Psoas muscle (tissue), 8 donors: ENCODE measurements around the gene EMILIN2. TPM values are rescaled to one million over a fixed set of nuclear protein-coding genes. Genes with fewer than 3 reads are reported as not detected.

Experiments used
- ATAC-seq, 4 donors: fragments of 200-7000 bp; cut with Tn5 transposase; one replicate each; pipeline ENCODE4 v1.9.1; 2020; ENCODE audit warnings: moderate library complexity in 3 of 4, mild to moderate bottlenecking in 2 of 4
- DNase-seq, 2 donors: peaks; one replicate each; pipeline ENCODE4 v3.0.0-alpha.2; 2020
- H3K27ac ChIP-seq: fragments of 200-600 bp; one replicate; pipeline ENCODE4 v1.8.0; 2022
- H3K27me3 ChIP-seq, 3 donors: fragments of 200-600 bp in 1 of 3; one replicate each; pipeline versions ENCODE4 v1.6.1 to v1.8.0; 2013 to 2022; ENCODE audit warnings: low read length in 2 of 3, mild to moderate bottlenecking in 2 of 3, moderate library complexity in 1 of 3; ENCODE audit not compliant: insufficient read depth in 3 of 3
- H3K36me3 ChIP-seq, 2 donors: fragments of 200-600 bp in 1 of 2; one replicate each; pipeline versions ENCODE4 v1.6.1 to v1.8.0; 2013 to 2022; ENCODE audit warnings: low read depth in 1 of 2, mild to moderate bottlenecking in 1 of 2, moderate library complexity in 1 of 2; ENCODE audit not compliant: insufficient read depth in 1 of 2
- H3K4me1 ChIP-seq: fragments of 200-600 bp; one replicate; pipeline ENCODE4 v1.8.0; 2022
- H3K4me3 ChIP-seq: fragments of 200-600 bp; one replicate; pipeline ENCODE4 v1.8.0; 2022; ENCODE audit warnings: mild to moderate bottlenecking
- H3K9me3 ChIP-seq: fragments of 200-600 bp; one replicate; pipeline ENCODE4 v1.8.0; 2022
- WGBS, 3 donors: extraction: QIAGEN DNeasy Blood & Tissue Kit; methylation state at CpG; one replicate each; pipeline versions ENCODE4 v1.1.6 to v1.1.7; 2013; 5-methylcytosine and 5-hydroxymethylcytosine counted together
- intact Hi-C, 2 donors: fragments of 100-400 bp; cut with DNase I; formaldehyde crosslinking; loops; one replicate each; pipeline versions ENCODE4 v1.11.0 to v1.14.2; 2022
- polyA plus RNA-seq, 3 donors: library from polyadenylated mRNA; stranded (reverse); fragments of 200-250 nt; gene quantifications; one replicate each; pipeline ENCODE4 v1.2.3, GENCODE V29; 2013
- total RNA-seq, 4 donors: library from RNA; stranded (reverse); fragmentation: NEBNext Ultra II Directional in 2 of 4; extraction: Animal tissue kit (Norgen Biotek cat#: 25700) in 2 of 4; gene quantifications; one replicate each; pipeline versions ENCODE4 v1.2.1 to v1.2.4, GENCODE V29; 2021 to 2023
- TF ChIP-seq, protein P1 (sequence below): fragments of 200-600 bp; IDR thresholded peaks from one replicate; pipeline ENCODE4 v1.8.0; 2022; ENCODE audit warnings: antibody characterized with exemption
- donor health status: healthy with polysubstance abuse.
- donor health status: DM: no; HTN: no; CAD: no; lungs with moderate emphysema.
- donor health status: Bipolar disorder and iron deficiency.
- donor health status: healthy.
- donor health status: DM: yes; HTN: yes; CAD: no.
- donor health status: DM: no; HTN: no; CAD: no.
- donor health status: DM: no; HTN: no; CAD: no.
- donor health status: DM: yes; HTN: yes; CAD: no.

The EMILIN2 gene
- total and polyA plus RNA-seq, 7 donors = 0.65 to 2.9 (median 2.2) TPM

DNA sequence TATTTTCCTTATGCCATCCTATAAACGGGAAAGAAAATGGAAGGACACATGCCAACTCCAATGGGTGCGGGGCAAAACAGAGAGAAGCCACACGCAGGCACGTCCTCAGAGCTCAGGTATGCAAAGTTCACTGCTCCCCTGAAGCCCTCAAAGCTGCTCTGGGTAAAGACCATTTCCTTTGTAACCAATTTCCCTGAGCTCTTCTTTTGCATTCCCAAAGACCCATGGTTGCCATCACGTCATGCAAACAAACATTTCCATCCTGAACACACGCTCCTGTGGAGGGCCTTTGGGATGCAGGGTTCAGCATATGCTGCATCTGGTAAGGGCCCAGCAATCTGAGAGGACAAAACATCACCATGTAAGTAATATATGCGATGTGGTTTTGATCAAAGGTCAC is 69.4 kb downstream of the EMILIN2 start:
- Histone ChIP-seq H3K27me3 (peaks cover 0 to 6% (median 0%) of the 10 kb centered on the region in 3 donors), H3K27ac (no peak overlapping the region), H3K4me1 (no peaks in the 10 kb centered on the region), H3K4me3 (no peak overlapping the region), H3K36me3 (peaks cover 0 to 33% of the 10 kb centered on the region in 2 donors), H3K9me3 (no peaks in the 10 kb centered on the region)
- intact Hi-C loops = no loop called here
- DNase-seq (no peak), ATAC-seq (no peak)
- TF ChIP-seq, protein P1, sequence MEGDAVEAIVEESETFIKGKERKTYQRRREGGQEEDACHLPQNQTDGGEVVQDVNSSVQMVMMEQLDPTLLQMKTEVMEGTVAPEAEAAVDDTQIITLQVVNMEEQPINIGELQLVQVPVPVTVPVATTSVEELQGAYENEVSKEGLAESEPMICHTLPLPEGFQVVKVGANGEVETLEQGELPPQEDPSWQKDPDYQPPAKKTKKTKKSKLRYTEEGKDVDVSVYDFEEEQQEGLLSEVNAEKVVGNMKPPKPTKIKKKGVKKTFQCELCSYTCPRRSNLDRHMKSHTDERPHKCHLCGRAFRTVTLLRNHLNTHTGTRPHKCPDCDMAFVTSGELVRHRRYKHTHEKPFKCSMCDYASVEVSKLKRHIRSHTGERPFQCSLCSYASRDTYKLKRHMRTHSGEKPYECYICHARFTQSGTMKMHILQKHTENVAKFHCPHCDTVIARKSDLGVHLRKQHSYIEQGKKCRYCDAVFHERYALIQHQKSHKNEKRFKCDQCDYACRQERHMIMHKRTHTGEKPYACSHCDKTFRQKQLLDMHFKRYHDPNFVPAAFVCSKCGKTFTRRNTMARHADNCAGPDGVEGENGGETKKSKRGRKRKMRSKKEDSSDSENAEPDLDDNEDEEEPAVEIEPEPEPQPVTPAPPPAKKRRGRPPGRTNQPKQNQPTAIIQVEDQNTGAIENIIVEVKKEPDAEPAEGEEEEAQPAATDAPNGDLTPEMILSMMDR = no peak
- WGBS, 3 donors = 92 to 96% (median 94%) methylated on average over 7 of the region's 7 CpGs

GRCh38 chr18:2917259-2918047 is 70.6 kb downstream of the EMILIN2 start:
- no peak overlapping the region for H3K27ac ChIP-seq
- no peak for DNase-seq
- no peak overlapping the region for H3K4me3 ChIP-seq
- WGBS, 3 donors = 60 to 68% (median 62%) methylated on average over 16 of the region's 16 CpGs
- no peaks in the 10 kb centered on the region for H3K27me3 ChIP-seq
- no peaks in the 10 kb centered on the region for H3K4me1 ChIP-seq
- TF ChIP-seq, protein P1 = no peak
- no peaks in the 10 kb centered on the region for H3K9me3 ChIP-seq
- intact Hi-C loops = no loop called here
- ATAC-seq = no peak
- H3K36me3 ChIP-seq = peaks cover 0 to 36% of the 10 kb centered on the region in 2 donors

DNA sequence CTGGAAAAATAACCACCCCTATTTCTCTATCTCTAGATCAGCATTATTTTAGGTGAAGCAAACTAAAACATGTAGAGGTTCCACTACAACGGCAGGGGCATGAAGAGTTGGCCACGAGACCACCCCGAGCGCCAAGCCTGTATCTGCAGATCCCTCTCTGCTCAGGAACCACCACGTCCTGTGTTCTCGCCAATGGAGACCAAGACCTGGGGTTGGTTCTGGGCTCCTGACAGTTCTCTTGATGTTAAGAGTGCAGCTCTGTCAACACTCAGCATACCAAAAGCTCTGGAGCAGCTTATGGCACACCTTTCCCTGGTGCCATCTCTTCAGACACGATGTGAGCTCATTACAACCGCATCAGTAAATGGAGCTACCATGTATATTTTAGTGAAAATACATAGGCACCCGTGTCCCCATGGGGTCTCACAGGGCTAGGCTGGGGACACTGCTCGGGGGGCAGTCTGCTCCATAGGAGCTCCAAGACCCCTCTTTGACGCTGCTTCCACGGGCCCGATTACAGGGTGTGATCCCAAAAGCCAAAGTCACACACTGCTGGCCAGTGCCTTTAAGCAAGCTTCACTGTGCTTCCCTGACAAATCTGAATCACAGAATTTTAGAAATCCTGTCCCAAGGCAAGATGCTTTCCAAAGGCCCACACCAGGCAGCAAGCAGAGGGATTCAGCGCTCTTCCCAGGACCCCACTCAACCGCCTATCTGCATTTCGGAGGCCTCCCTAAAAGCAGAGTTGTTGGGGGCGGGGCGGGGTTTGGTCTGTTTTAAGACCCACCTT is 72.2 kb downstream of the EMILIN2 start:
- TF ChIP-seq, protein P1 = no peak
- Histone ChIP-seq H3K4me3 (no peak overlapping the region), H3K9me3 (no peaks in the 10 kb centered on the region), H3K4me1 (no peaks in the 10 kb centered on the region), H3K36me3 (peaks cover 0 to 42% of the 10 kb centered on the region in 2 donors), H3K27me3 (no peaks in the 10 kb centered on the region), H3K27ac (no peak overlapping the region)
- intact Hi-C loops = no loop called here
- WGBS, 3 donors = 96 to 98% (median 96%) methylated on average over 18 of the region's 18 CpGs
- no peak for ATAC-seq
- no peak for DNase-seq

DNA sequence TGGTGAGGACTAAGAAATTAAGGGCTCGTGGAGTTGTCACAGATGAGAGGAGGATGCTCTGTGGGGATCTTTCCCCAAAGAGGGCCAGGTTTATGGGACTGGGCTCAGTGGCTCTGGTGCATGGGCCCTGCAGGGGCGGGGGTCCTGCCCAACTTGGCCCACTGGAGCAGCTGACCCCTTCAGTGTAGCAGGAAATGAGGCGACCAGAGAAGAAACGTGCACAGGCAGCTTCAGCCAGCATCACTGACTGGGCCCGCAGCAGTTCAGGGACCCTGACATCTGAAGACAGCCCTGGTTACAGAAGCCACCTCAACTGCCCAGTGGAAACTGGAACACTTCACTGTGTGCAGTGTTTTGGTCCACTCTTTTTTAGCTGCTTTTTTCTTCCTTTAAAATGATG is 72.8 kb downstream of the EMILIN2 start:
- H3K4me3 ChIP-seq = no peak overlapping the region
- peaks cover 0 to 42% of the 10 kb centered on the region in 2 donors for H3K36me3 ChIP-seq
- 87 to 95% (median 89%) methylated on average over 5 of the region's 5 CpGs for WGBS, 3 donors
- DNase-seq (no peak), ATAC-seq (no peak)
- TF ChIP-seq, protein P1 = no peak
- no peaks in the 10 kb centered on the region for H3K4me1 ChIP-seq
- intact Hi-C loops = no loop called here
- H3K27me3 ChIP-seq = no peaks in the 10 kb centered on the region
- no peak overlapping the region for H3K27ac ChIP-seq
- H3K9me3 ChIP-seq = no peaks in the 10 kb centered on the region
